NT2/D1 (cell line): Measurements from ENCODE around the gene PPP1R37.
A peak's percentile ranks its signal among the peaks of the same experiment; 100 is the strongest.

Experiments used
- DNase-seq: peaks from one replicate; pipeline ENCODE4 v3.0.0-alpha.2; 2011; ENCODE audit warnings: low read depth, low spot score
- H3K27me3 ChIP-seq: 2 replicates; pipeline ENCODE4 v1.6.0; 2011; ENCODE audit warnings: mild to moderate bottlenecking; ENCODE audit not compliant: insufficient read length, insufficient read depth
- H3K36me3 ChIP-seq: 2 replicates; pipeline ENCODE4 v1.6.1; 2011; ENCODE audit warnings: mild to moderate bottlenecking, low read length, mixed read lengths; ENCODE audit not compliant: insufficient read depth, insufficient read length
- H3K4me1 ChIP-seq: 2 replicates; pipeline ENCODE4 v1.5.1; 2011; ENCODE audit not compliant: insufficient read depth, insufficient read length
- H3K4me3 ChIP-seq: 2 replicates; pipeline ENCODE4 v1.5.1; 2011; ENCODE audit warnings: low read depth; ENCODE audit not compliant: insufficient read length
- H3K9ac ChIP-seq: 2 replicates; pipeline ENCODE4 v1.6.0; 2011; ENCODE audit warnings: low read depth; ENCODE audit not compliant: insufficient read length
- H3K9me3 ChIP-seq: 2 replicates; pipeline ENCODE4 v1.5.1; 2011; ENCODE audit warnings: mild to moderate bottlenecking, low read length; ENCODE audit not compliant: insufficient read depth
- SUZ12 ChIP-seq: IDR thresholded peaks from 2 replicates; pipeline ENCODE4 v1.6.1; 2011; ENCODE audit not compliant: insufficient read length, insufficient read depth; ENCODE audit errors: extremely low read depth
- YY1 ChIP-seq: IDR thresholded peaks from 2 replicates; pipeline ENCODE4 v1.6.1; 2011; ENCODE audit not compliant: insufficient read length, insufficient read depth
- ZNF274 ChIP-seq: IDR thresholded peaks from 2 replicates; pipeline ENCODE4 v1.6.1; 2011; ENCODE audit warnings: mild to moderate bottlenecking, low read depth, low read length

The PPP1R37 gene

GRCh38 chr19:45092747-45093678 is at the start of gene PPP1R37:
TSS of gene PPP1R37 (plus strand) at chr19:45093179. CDS start at chr19:45093326, 147 bp downstream.
- no peaks in the 10 kb centered on the region for H3K9me3 ChIP-seq
- H3K4me1 ChIP-seq, result peaks cover 18% of the 10 kb centered on the region
- H3K4me3 ChIP-seq, result peak within 1 kb of the TSS; percentile 92
- TF ChIP-seq ZNF274 (no peak), SUZ12 (no peak), YY1 (no peak)
- no peaks in the 10 kb centered on the region for H3K27me3 ChIP-seq
- H3K36me3 ChIP-seq, result peaks cover 34% of the 10 kb centered on the region
- H3K9ac ChIP-seq, result peak within 1 kb of the TSS; percentile 86
- peak; percentile 90 for DNase-seq

GRCh38 chr19:45045671-45046353 is 47.2 kb upstream of the PPP1R37 start:
- no peak for DNase-seq
- TF ChIP-seq SUZ12 (no peak), ZNF274 (no peak), YY1 (no peak)
- no peaks in the 10 kb centered on the region for H3K9me3 ChIP-seq
- no peak overlapping the region for H3K4me3 ChIP-seq
- no peak overlapping the region for H3K9ac ChIP-seq
- H3K27me3 ChIP-seq, result no peaks in the 10 kb centered on the region
- H3K36me3 ChIP-seq, result peaks cover 52% of the 10 kb centered on the region
- H3K4me1 ChIP-seq, result peaks cover 3% of the 10 kb centered on the region

- H3K9me3 ChIP-seq, result no peaks in the 10 kb centered on the region
- no peak overlapping the region for H3K4me3 ChIP-seq
- peaks cover 51% of the 10 kb centered on the region for H3K36me3 ChIP-seq
- H3K9ac ChIP-seq, result no peak overlapping the region
- DNase-seq, result no peak
- TF ChIP-seq ZNF274 (no peak), YY1 (no peak), SUZ12 (no peak)
- H3K4me1 ChIP-seq, result peaks cover 3% of the 10 kb centered on the region
- H3K27me3 ChIP-seq, result no peaks in the 10 kb centered on the region
Measured at GRCh38 chr19:45046355-45046754, 46.6 kb upstream of the PPP1R37 start.

GRCh38 chr19:45047188-45047797 is 45.7 kb upstream of the PPP1R37 start:
- H3K9me3 ChIP-seq, result no peaks in the 10 kb centered on the region
- no peak overlapping the region for H3K9ac ChIP-seq
- H3K36me3 ChIP-seq, result peaks cover 47% of the 10 kb centered on the region
- DNase-seq, result no peak
- H3K4me3 ChIP-seq, result no peak overlapping the region
- peaks cover 6% of the 10 kb centered on the region for H3K4me1 ChIP-seq
- H3K27me3 ChIP-seq, result no peaks in the 10 kb centered on the region
- TF ChIP-seq ZNF274, result no peak
- no peak for TF ChIP-seq SUZ12
- TF ChIP-seq YY1, result no peak

- no peaks in the 10 kb centered on the region for H3K27me3 ChIP-seq
- no peaks in the 10 kb centered on the region for H3K9me3 ChIP-seq
- peaks cover 49% of the 10 kb centered on the region for H3K36me3 ChIP-seq
- H3K4me1 ChIP-seq, result peaks cover 6% of the 10 kb centered on the region
- TF ChIP-seq ZNF274, result no peak
- no peak for TF ChIP-seq SUZ12
- H3K9ac ChIP-seq, result no peak overlapping the region
- DNase-seq, result no peak
- no peak overlapping the region for H3K4me3 ChIP-seq
Measured at GRCh38 chr19:45049073-45049736, 43.8 kb upstream of the PPP1R37 start.

GRCh38 chr19:45050036-45050435 is 42.9 kb upstream of the PPP1R37 start:
- no peak overlapping the region for H3K4me3 ChIP-seq
- no peaks in the 10 kb centered on the region for H3K27me3 ChIP-seq
- H3K36me3 ChIP-seq, result peaks cover 51% of the 10 kb centered on the region
- H3K9ac ChIP-seq, result no peak overlapping the region
- no peak for TF ChIP-seq YY1
- TF ChIP-seq ZNF274, result no peak
- TF ChIP-seq SUZ12, result no peak
- DNase-seq, result no peak
- H3K4me1 ChIP-seq, result peaks cover 6% of the 10 kb centered on the region
- H3K9me3 ChIP-seq, result no peaks in the 10 kb centered on the region
